Activated naive CD4-positive, alpha-beta T cell treated with anti-CD3 and anti-CD28 coated beads for 36 hours (primary cell): Measurements from ENCODE around the gene NT5C3B. TPM values are rescaled to one million over a fixed set of nuclear protein-coding genes. Genes with fewer than 3 reads are reported as not detected.
A peak's percentile ranks its signal among the peaks of the same experiment; 100 is the strongest.
"Not testable (repeated sequence)": the region's sequence is repeated elsewhere in the genome, so short reads cannot be mapped to it uniquely, and the experiment has no call there.

Experiments
- CTCF ChIA-PET: fragments of 350-600 bp; sonication (Branson Sonifier 250); formaldehyde crosslinking; loops from one replicate; lab custom pipeline; 2021; ENCODE audit warnings: antibody characterized with exemption; lab: Charles Lee
- DNase-seq: peaks from one replicate; pipeline ENCODE4 v3.0.0-alpha.2; 2020
- H3K27ac Mint-ChIP-seq: one replicate; pipeline ENCODE4 v1.8.0; 2021; ENCODE audit warnings: mild to moderate bottlenecking, mixed read lengths
- H3K27me3 Mint-ChIP-seq: one replicate; pipeline ENCODE4 v1.8.0; 2021; ENCODE audit warnings: low read depth, mixed read lengths
- H3K36me3 Mint-ChIP-seq: one replicate; pipeline ENCODE4 v1.8.0; 2021; ENCODE audit warnings: low read depth, mixed read lengths
- H3K4me1 Mint-ChIP-seq: one replicate; pipeline ENCODE4 v1.8.0; 2021; ENCODE audit warnings: low read depth, mixed read lengths
- H3K4me3 Mint-ChIP-seq: one replicate; pipeline ENCODE4 v1.8.0; 2021; ENCODE audit warnings: mild to moderate bottlenecking, moderate library complexity, mixed read lengths
- H3K9me3 Mint-ChIP-seq: one replicate; pipeline ENCODE4 v1.8.0; 2021; ENCODE audit warnings: mixed read lengths
- intact Hi-C: fragments of 100-400 bp; cut with micrococcal nuclease; formaldehyde crosslinking; loops from one replicate; pipeline ENCODE4 v1.15.1; 2023
- total RNA-seq, 2 experiments: library from RNA; stranded (reverse); gene quantifications; one replicate each; pipeline ENCODE4 v1.2.3, GENCODE V29; 2021

The NT5C3B gene
- total RNA-seq, 2 experiments from 2014 or later: 25.9 to 28.1 TPM

- CTCF ChIA-PET: interaction anchor here (0.6 to 1.0 kb wide), 2 partner anchors 14 to 894 kb away, joined by 3 to 5 read pairs; no protein-coding TSS in a partner anchor
- no peaks in the 10 kb centered on the region for H3K9me3 Mint-ChIP-seq
- no peak for DNase-seq
- H3K27me3 Mint-ChIP-seq: no peaks in the 10 kb centered on the region
- H3K4me3 Mint-ChIP-seq: peak within 1 kb of the TSS; percentile 80
- no peaks in the 10 kb centered on the region for H3K36me3 Mint-ChIP-seq
- H3K27ac Mint-ChIP-seq: no peak within 1 kb of the TSS
- H3K4me1 Mint-ChIP-seq: peaks cover 16% of the 10 kb centered on the region
- intact Hi-C loops: loop anchor here (2.0 kb wide), 1 partner anchor 27 kb away; the partner anchor contains the start of gene KLHL11
These were observed 1.9 kb upstream of the NT5C3B start, which contains the start of gene KLHL10 for GRCh38 chr17:41837761-41838538. TSS of gene KLHL10 (plus strand) at chr17:41837825. CDS start at chr17:41837933, 108 bp downstream.

GRCh38 chr17:41836550-41837196 lies 641 bp upstream of the NT5C3B start:
- Mint-ChIP-seq H3K4me1 (peaks cover 16% of the 10 kb centered on the region), H3K4me3 (peak overlapping the region; percentile 80), H3K27ac (no peak overlapping the region), H3K27me3 (no peaks in the 10 kb centered on the region), H3K36me3 (peaks cover under 1% of the 10 kb centered on the region), H3K9me3 (no peaks in the 10 kb centered on the region)
- no peak for DNase-seq
- intact Hi-C loops: loop anchor here (2.0 kb wide), 1 partner anchor 28 kb away; the partner anchor contains the start of gene KLHL11
- CTCF ChIA-PET: interaction anchor here (0.7 to 1.0 kb wide), 2 partner anchors 13 to 28 kb away, joined by 4 read pairs; no protein-coding TSS in a partner anchor

DNA sequence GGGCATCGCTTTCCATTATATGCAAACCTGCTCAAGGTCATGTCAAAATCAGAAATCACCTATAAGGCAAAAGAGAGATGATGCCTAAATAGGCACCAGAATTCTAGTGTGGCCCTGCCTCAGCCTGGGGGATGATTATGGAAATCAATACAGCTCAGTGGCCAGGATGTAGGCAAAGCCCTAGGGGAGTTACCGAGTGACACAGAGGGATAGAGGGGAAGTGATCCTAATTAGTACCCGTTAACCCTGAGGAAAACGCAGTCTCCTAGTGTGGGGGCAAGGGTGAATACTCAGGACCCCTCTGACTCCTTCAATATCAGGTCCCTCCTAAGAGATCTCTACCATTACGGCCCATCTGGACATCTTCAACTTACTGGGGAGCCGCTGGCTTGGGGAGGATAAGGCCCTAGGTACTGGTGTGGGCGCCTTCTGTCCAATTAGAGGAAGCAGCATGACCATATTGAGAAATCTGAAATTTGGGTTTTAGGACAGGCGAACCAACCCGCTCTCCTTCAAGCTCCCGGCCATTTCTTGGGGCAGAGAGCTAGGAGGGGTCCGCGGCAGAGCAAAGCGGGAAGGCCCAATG lies 725 bp downstream of the NT5C3B start:
- Mint-ChIP-seq H3K4me1 (peaks cover 16% of the 10 kb centered on the region), H3K27ac (peak overlapping the region; percentile 8), H3K4me3 (peak overlapping the region; percentile 77), H3K27me3 (no peaks in the 10 kb centered on the region), H3K36me3 (peaks cover 6% of the 10 kb centered on the region), H3K9me3 (no peaks in the 10 kb centered on the region)
- intact Hi-C loops: no loop called here
- no peak for DNase-seq
- CTCF ChIA-PET: interaction anchor here (1.2 kb wide), 1 partner anchor 21 kb away, joined by 3 read pairs; no protein-coding TSS in a partner anchor

GRCh38 chr17:41829961-41830360 lies 6.1 kb downstream of the NT5C3B start:
- H3K27me3 Mint-ChIP-seq, H3K4me3 Mint-ChIP-seq, DNase-seq, CTCF ChIA-PET, H3K27ac Mint-ChIP-seq, H3K9me3 Mint-ChIP-seq, intact Hi-C loops, H3K36me3 Mint-ChIP-seq, H3K4me1 Mint-ChIP-seq: not testable (repeated sequence)

- H3K27me3 Mint-ChIP-seq: no peaks in the 10 kb centered on the region
- peaks cover 4% of the 10 kb centered on the region for H3K36me3 Mint-ChIP-seq
- no peak overlapping the region for H3K27ac Mint-ChIP-seq
- no peak overlapping the region for H3K4me3 Mint-ChIP-seq
- CTCF ChIA-PET: no interaction called here
- H3K4me1 Mint-ChIP-seq: no peaks in the 10 kb centered on the region
- no peaks in the 10 kb centered on the region for H3K9me3 Mint-ChIP-seq
- intact Hi-C loops: no loop called here
- no peak for DNase-seq
These were observed 10.7 kb downstream of the NT5C3B start for GRCh38 chr17:41825175-41825845.

GRCh38 chr17:41824086-41824485 lies 11.9 kb downstream of the NT5C3B start:
- CTCF ChIA-PET: interaction anchor here (1.0 to 1.2 kb wide), 3 partner anchors 13 to 22 kb away, joined by 3 to 4 read pairs (median 4); partner anchors contain the start of gene P3H4
- H3K4me3 Mint-ChIP-seq: no peak overlapping the region
- peaks cover 3% of the 10 kb centered on the region for H3K36me3 Mint-ChIP-seq
- intact Hi-C loops: no loop called here
- no peaks in the 10 kb centered on the region for H3K4me1 Mint-ChIP-seq
- H3K27me3 Mint-ChIP-seq: no peaks in the 10 kb centered on the region
- no peak for DNase-seq
- no peak overlapping the region for H3K27ac Mint-ChIP-seq
- H3K9me3 Mint-ChIP-seq: no peaks in the 10 kb centered on the region

DNA sequence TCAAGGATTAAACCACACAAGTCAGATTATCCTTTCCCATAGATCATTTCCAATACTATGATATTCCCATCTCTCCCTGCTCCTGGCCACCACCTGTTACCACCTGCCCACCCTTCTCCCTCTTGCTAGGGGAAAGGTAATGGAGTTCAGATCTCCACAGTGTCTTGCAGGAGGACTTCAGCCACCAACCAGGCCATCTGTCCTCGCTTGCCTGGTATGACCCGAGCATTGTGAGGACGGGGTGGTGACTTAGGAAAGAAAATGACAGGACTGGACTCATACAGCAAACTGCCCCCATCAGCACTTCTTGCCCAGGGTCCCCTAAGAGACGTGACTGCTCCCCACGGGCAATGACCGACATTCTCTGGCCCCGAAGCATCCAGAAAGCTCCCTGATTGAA lies 12.5 kb downstream of the NT5C3B start:
- intact Hi-C loops: no loop called here
- Mint-ChIP-seq H3K27me3 (no peaks in the 10 kb centered on the region), H3K4me1 (no peaks in the 10 kb centered on the region), H3K27ac (no peak overlapping the region), H3K36me3 (peaks cover 2% of the 10 kb centered on the region), H3K4me3 (no peak overlapping the region), H3K9me3 (no peaks in the 10 kb centered on the region)
- CTCF ChIA-PET: interaction anchor here (1.0 to 1.2 kb wide), 3 partner anchors 12 to 22 kb away, joined by 3 to 4 read pairs (median 4); partner anchors contain the start of gene P3H4
- no peak for DNase-seq

GRCh38 chr17:41823141-41823524 lies 12.9 kb downstream of the NT5C3B start:
- H3K9me3 Mint-ChIP-seq: no peaks in the 10 kb centered on the region
- intact Hi-C loops: no loop called here
- H3K4me3 Mint-ChIP-seq: no peak overlapping the region
- CTCF ChIA-PET: interaction anchor here (1.0 to 1.2 kb wide), 2 partner anchors 12 to 14 kb away, joined by 4 read pairs; partner anchors contain the start of gene P3H4
- H3K4me1 Mint-ChIP-seq: no peaks in the 10 kb centered on the region
- no peak overlapping the region for H3K27ac Mint-ChIP-seq
- H3K36me3 Mint-ChIP-seq: no peaks in the 10 kb centered on the region
- DNase-seq: no peak
- H3K27me3 Mint-ChIP-seq: no peaks in the 10 kb centered on the region

DNA sequence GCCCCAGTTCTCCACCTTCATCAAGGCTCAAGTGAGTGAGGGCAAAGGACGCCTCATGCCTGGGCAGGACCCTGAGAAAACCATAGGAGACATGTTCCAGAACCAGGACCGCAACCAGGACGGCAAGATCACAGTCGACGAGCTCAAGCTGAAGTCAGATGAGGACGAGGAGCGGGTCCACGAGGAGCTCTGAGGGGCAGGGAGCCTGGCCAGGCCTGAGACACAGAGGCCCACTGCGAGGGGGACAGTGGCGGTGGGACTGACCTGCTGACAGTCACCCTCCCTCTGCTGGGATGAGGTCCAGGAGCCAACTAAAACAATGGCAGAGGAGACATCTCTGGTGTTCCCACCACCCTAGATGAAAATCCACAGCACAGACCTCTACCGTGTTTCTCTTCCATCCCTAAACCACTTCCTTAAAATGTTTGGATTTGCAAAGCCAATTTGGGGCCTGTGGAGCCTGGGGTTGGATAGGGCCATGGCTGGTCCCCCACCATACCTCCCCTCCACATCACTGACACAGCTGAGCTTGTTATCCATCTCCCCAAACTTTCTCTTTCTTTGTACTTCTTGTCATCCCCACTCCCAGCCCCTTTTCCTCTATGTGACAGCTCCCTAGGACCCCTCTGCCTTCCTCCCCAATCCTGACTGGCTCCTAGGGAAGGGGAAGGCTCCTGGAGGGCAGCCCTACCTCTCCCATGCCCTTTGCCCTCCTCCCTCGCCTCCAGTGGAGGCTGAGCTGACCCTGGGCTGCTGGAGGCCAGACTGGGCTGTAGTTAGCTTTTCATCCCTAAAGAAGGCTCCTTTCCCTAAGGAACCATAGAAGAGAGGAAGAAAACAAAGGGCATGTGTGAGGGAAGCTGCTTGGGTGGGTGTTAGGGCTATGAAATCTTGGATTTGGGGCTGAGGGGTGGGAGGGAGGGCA lies 13.6 kb downstream of the NT5C3B start:
- no peak overlapping the region for H3K27ac Mint-ChIP-seq
- H3K36me3 Mint-ChIP-seq: no peaks in the 10 kb centered on the region
- H3K27me3 Mint-ChIP-seq: no peaks in the 10 kb centered on the region
- intact Hi-C loops: no loop called here
- CTCF ChIA-PET: interaction anchor here (0.6 to 1.2 kb wide), 2 partner anchors 14 to 54 kb away, joined by 3 to 4 read pairs; no protein-coding TSS in a partner anchor
- H3K4me3 Mint-ChIP-seq: no peak overlapping the region
- no peak for DNase-seq
- H3K4me1 Mint-ChIP-seq: no peaks in the 10 kb centered on the region
- H3K9me3 Mint-ChIP-seq: no peaks in the 10 kb centered on the region

GRCh38 chr17:41821776-41822175 lies 14.3 kb downstream of the NT5C3B start:
- Mint-ChIP-seq H3K27ac (no peak overlapping the region), H3K4me3 (no peak overlapping the region), H3K36me3 (no peaks in the 10 kb centered on the region), H3K9me3 (no peaks in the 10 kb centered on the region), H3K27me3 (no peaks in the 10 kb centered on the region), H3K4me1 (no peaks in the 10 kb centered on the region)
- intact Hi-C loops: no loop called here
- CTCF ChIA-PET: no interaction called here
- DNase-seq: no peak

DNA sequence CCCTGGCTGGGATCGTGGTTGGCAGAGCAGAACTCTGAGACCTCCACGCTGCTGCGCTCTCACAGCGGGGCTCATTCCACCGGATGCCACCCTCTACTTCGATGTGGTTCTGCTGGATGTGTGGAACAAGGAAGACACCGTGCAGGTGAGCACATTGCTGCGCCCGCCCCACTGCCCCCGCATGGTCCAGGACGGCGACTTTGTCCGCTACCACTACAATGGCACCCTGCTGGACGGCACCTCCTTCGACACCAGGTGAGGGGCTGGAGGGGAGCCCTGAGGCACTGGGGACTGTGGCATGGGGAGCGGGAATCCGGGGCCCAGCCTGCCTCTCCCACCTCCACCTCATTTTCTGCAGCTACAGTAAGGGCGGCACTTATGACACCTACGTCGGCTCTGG lies 18.0 kb downstream of the NT5C3B start:
- Mint-ChIP-seq H3K4me3 (no peak overlapping the region), H3K27me3 (peaks cover 3% of the 10 kb centered on the region), H3K36me3 (no peaks in the 10 kb centered on the region), H3K9me3 (no peaks in the 10 kb centered on the region), H3K27ac (no peak overlapping the region), H3K4me1 (peaks cover 3% of the 10 kb centered on the region)
- intact Hi-C loops: no loop called here
- CTCF ChIA-PET: no interaction called here
- DNase-seq: no peak
